ENCODE measurements around the gene WASF3. TPM values are rescaled to one million over a fixed set of nuclear protein-coding genes. Genes with fewer than 3 reads are reported as not detected.

WASF3 gene
- total and polyA plus RNA-seq, 2 of the 13 experiments (the other 11 are each of a cell fraction or from before 2014, with no cell fraction given) = 10.4 to 17.2 TPM

DNA sequence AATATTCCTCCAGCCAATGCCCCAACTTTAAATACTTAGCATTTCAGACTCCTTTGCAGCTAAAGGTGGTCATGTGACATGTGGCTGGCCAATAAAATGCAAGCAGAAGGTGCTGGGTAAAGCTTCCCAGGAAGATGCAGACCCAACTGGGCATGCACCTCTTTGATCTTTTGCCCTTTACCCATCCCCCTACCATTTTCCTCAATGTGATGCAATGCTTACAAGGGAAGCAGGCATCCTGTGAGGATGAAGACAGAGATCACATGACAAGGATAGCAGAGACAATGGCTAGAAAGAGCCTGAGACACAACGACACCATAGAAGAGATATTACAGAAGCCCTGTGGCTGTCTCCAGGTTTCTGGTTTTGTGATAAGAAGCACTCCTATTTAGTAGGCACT, 2.1 kb upstream of the WASF3 start (continued):
- peak; percentile 85 for TF ChIP-seq ZNF281 (CRISPR knock-in tag; IDR thresholded peaks at IDR 0.05; ENCODE audit: borderline replicate concordance)

DNA sequence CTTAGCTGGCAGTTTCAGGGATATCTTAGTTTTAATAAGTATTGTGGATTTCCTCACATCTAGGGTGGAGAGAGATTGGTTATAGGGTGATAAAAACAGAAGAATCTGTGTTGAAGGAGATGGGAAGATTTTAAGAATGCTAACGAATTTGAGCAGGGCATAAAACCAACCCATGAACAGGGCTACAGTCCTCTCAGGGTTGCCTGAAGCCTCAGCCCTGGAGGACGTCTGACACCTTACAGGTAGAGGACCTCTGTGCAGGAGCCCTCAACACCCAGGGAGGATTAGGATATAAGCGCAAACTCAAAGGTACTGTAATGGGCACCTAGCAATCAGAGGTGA, 461 bp upstream of the WASF3 start:
- 24% methylated on average over 3 of the region's 3 CpGs for WGBS (ENCODE audit: low lambda C conversion rate)
- Histone ChIP-seq H3K36me3 (replicated peaks in 1 of 2; ENCODE audit: control insufficient read depth in 1 of 2, insufficient read depth in 2 of 2, low read length in 2 of 2) (no peaks in the 10 kb centered on the region), H3K27me3 (ENCODE audit: control insufficient read depth in 1 of 2, insufficient read depth in 2 of 2, low read length in 2 of 2) (peaks cover 0 to 11% of the 10 kb centered on the region in 2 experiments; a peak in 1 of 5 replicates), H3K4me2 (ENCODE audit: low read depth, low read length) (peak overlapping the region; percentile 69), H3K27ac (ENCODE audit: extremely low read length, insufficient read depth, low read length) (no peak overlapping the region), H3K9ac (ENCODE audit: insufficient read depth, low read depth, low read length) (no peak overlapping the region), H3K4me3 (replicated peaks in 1 of 3; ENCODE audit: insufficient read depth in 1 of 3, low read depth in 2 of 3, low read length in 3 of 3) (peak overlapping the region in 2 of 3 experiments; percentile 47 to 72; a peak in 5 of 6 replicates), H3K4me1 (ENCODE audit: insufficient read depth, low read length) (peaks cover 31% of the 10 kb centered on the region), H2AFZ (ENCODE audit: low read length) (peak overlapping the region; percentile 79), H4K20me1 (ENCODE audit: insufficient read depth, low read length) (peaks cover 6% of the 10 kb centered on the region; the same call in 1 of the 2 replicates), H3K79me2 (ENCODE audit: insufficient read depth, low read length) (peaks cover 23% of the 10 kb centered on the region), H3K9me3 (ENCODE audit: low read length) (no peaks in the 10 kb centered on the region; the same call in 1 of the 2 replicates)
- CTCF ChIA-PET (ENCODE audit: low intra/inter-chr PET ratio, low total read pairs) = no interaction called here
- TF ChIP-seq PAF1 (CRISPR knock-in tag; IDR thresholded peaks at IDR 0.05) (no peak), ZNF670 (CRISPR knock-in tag; IDR thresholded peaks at IDR 0.05; ENCODE audit: borderline replicate concordance) (no peak), FOXJ3 (CRISPR knock-in tag; IDR thresholded peaks at IDR 0.05; ENCODE audit: borderline replicate concordance) (no peak), SKI (IDR thresholded peaks at IDR 0.05; ENCODE audit: partially characterized antibody) (no peak), ZNF883 (CRISPR knock-in tag; IDR thresholded peaks at IDR 0.05; ENCODE audit: not compliant biosample characterization) (no peak), SMAD1 (CRISPR knock-in tag; IDR thresholded peaks at IDR 0.05; ENCODE audit: borderline replicate concordance, low read depth) (no peak), ZBTB40 (IDR thresholded peaks at IDR 0.05) (no peak), ZBTB40 (CRISPR knock-in tag; IDR thresholded peaks at IDR 0.05) (no peak), ZNF282 (IDR thresholded peaks at IDR 0.05; ENCODE audit: partially characterized antibody) (no peak), ZNF432 (CRISPR knock-in tag; IDR thresholded peaks at IDR 0.05; ENCODE audit: borderline replicate concordance) (no peak)
- intact Hi-C loops (cut with micrococcal nuclease; ENCODE audit: unreplicated experiment) (no loop called here), in situ Hi-C loops (cut with HindIII; ENCODE audit: extremely low pct_ligation_motif_present, low pct_unique_long_range_greater_than_20kb) (no loop called here)
- no TSS peak for BruUV-seq (replicated peaks)
- POLR2A ChIA-PET = interaction anchor here (1.0 to 2.3 kb wide), 3 partner anchors 12 to 79 kb away, joined by 3 to 10 read pairs (median 4); no protein-coding TSS in a partner anchor
- ATAC-seq = peak; percentile 74
- FAIRE-seq = no peak
- no peak for DNase-seq (ENCODE audit: low spot score)

Measured in HepG2 (cell line).